ENCODE data around the gene CYGB. TPM values are rescaled to one million over a fixed set of nuclear protein-coding genes. Genes with fewer than 3 reads are reported as not detected.
A peak's percentile ranks its signal among the peaks of the same experiment; 100 is the strongest.
"Not testable (repeated sequence)": the region's sequence is repeated elsewhere in the genome, so short reads cannot be mapped to it uniquely, and the experiment has no call there.

The CYGB gene
- polyA plus RNA-seq, 1 of the 3 experiments (the other 2 are of a cell fraction): 1.7 TPM

DNA sequence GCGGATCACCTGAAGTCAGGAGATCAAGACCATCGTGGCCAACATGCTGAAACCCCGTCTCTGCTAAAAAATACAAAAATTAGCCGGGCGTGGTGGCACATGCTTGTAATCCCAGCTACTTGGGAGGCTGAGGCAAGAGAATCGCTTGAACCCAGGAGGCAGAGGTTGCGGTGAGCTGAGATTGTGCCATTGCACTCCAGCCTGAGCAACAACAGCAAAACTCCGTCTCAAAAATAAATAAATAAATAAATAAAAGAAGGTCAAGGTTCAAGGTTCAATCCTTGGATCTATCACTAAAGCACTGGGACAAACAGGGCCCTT, 12.0 kb downstream of the CYGB start:
- not testable (repeated sequence) for DNase-seq; H2AFZ ChIP-seq (ENCODE audit: low read depth); H3K79me2 ChIP-seq (ENCODE audit: insufficient read depth); H4K20me1 ChIP-seq (ENCODE audit: insufficient read depth); H3K27me3 ChIP-seq (ENCODE audit: insufficient read depth); H3K4me2 ChIP-seq; H3K9me2 ChIP-seq; H3K9me3 ChIP-seq; H3K9ac ChIP-seq; H3K27ac ChIP-seq (ENCODE audit: low read depth in 2 of 2, low read length in 1 of 2); H3K4me3 ChIP-seq (ENCODE audit: low read depth in 2 of 2, low read length in 1 of 2); H3K36me3 ChIP-seq (replicated peaks in 1 of 2; ENCODE audit: control insufficient read depth in 1 of 2, insufficient read depth in 2 of 2, low read length in 1 of 2)
- ChIA-PET CTCF (interaction anchor here (1.0 to 22.2 kb wide), 9 partner anchors 14 to 1839 kb away, joined by 3 to 679 read pairs (median 8); partner anchors contain the start of genes CYGB and PRCD), POLR2A (interaction anchor here (0.9 to 3.8 kb wide), 4 partner anchors 15 to 32 kb away, joined by 3 to 69 read pairs (median 5); partner anchors contain the start of gene PRCD)
- H3K4me1 ChIP-seq (ENCODE audit: control insufficient read depth in 1 of 2, insufficient read depth in 2 of 2, low read depth in 1 of 2, low read length in 1 of 2): peaks cover 13 to 47% of the 10 kb centered on the region in 2 experiments; a peak in 3 of 4 replicates
- H3F3A ChIP-seq (replicated peaks; ENCODE audit: insufficient read depth): peaks cover 19% of the 10 kb centered on the region
- WGBS (ENCODE audit: low lambda C conversion rate): 83% methylated on average over 8 of the region's 8 CpGs

DNA sequence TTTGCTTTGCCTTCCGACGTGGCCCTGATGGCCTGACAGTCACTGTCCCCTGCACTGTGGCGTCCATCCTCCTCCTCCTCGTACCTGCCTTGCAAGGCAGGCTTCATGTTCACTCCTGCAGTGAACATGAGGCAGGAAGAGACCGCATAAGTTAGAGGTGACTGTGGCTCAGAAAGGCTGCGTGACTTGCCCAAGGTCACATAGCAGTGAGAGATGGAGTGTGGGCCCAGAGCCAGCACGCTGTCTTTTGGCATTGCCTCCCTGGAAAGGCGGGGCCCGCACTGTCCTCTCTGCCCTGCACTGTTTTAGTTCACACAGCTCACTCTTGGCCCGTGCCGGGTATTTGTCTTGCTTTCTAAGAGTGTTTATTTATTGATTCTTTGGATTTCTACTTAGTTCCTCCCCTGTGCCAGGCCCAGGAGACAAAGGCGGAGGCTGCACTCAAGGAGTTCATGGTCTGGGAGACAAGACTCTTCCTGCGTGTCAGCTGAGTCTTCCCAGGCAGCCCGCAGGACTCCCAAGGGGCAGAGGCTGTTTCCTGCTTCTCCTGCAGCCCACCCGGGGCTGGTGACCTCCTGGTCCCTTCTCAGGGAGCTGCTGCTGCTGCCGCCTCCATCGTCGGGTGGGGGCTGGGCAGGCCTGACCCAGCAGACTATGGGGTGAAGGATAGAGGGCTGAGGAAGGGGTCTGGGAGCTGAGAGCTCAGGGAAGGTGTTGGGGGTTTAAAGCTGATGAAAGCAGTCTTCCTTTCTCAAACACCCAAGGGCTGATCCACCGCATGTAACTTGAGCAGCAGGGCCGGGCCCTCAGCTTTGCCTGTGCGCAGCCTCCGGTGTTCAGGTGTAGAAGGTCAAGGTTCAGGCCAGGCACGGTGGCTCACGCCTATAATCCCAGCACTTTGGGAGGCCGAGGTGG, 12.7 kb downstream of the CYGB start:
- Histone ChIP-seq H4K20me1 (ENCODE audit: insufficient read depth) (no peaks in the 10 kb centered on the region), H3K4me2 (no peak overlapping the region), H3K79me2 (ENCODE audit: insufficient read depth) (no peaks in the 10 kb centered on the region), H3K36me3 (replicated peaks in 1 of 2; ENCODE audit: control insufficient read depth in 1 of 2, insufficient read depth in 2 of 2, low read length in 1 of 2) (no peaks in the 10 kb centered on the region), H3F3A (replicated peaks; ENCODE audit: insufficient read depth) (peaks cover 19% of the 10 kb centered on the region), H3K27ac (ENCODE audit: low read depth in 2 of 2, low read length in 1 of 2) (peak overlapping the region in 1 of 2 experiments; percentile 25; a peak in 2 of 4 replicates), H3K27me3 (ENCODE audit: insufficient read depth) (peaks cover 12% of the 10 kb centered on the region; the same call in 1 of the 2 replicates), H3K4me3 (ENCODE audit: low read depth in 2 of 2, low read length in 1 of 2) (no peak overlapping the region), H3K9me2 (no peaks in the 10 kb centered on the region), H3K9ac (no peak overlapping the region), H3K4me1 (ENCODE audit: control insufficient read depth in 1 of 2, insufficient read depth in 2 of 2, low read depth in 1 of 2, low read length in 1 of 2) (peaks cover 9 to 41% of the 10 kb centered on the region in 2 experiments; a peak in 3 of 4 replicates), H2AFZ (ENCODE audit: low read depth) (no peak overlapping the region), H3K9me3 (no peaks in the 10 kb centered on the region)
- TF ChIP-seq SIN3A (IDR thresholded peaks at IDR 0.05; ENCODE audit: borderline replicate concordance, low read depth, low read length) (no peak), CHD2 (IDR thresholded peaks at IDR 0.05; ENCODE audit: low read length, partially characterized antibody) (peak; percentile 20)
- DNase-seq: no peak
- WGBS (ENCODE audit: low lambda C conversion rate): 81% methylated on average over 20 of the region's 25 CpGs
- CTCF ChIA-PET: interaction anchor here (1.0 to 22.2 kb wide), 17 partner anchors 15 to 1840 kb away, joined by 3 to 679 read pairs (median 16); partner anchors contain the start of genes CYGB, MXRA7, PRCD and RHBDF2
- POLR2A ChIA-PET: interaction anchor here (0.9 to 3.8 kb wide), 6 partner anchors 8 to 157 kb away, joined by 3 to 69 read pairs (median 4); partner anchors contain the start of gene PRCD

DNA sequence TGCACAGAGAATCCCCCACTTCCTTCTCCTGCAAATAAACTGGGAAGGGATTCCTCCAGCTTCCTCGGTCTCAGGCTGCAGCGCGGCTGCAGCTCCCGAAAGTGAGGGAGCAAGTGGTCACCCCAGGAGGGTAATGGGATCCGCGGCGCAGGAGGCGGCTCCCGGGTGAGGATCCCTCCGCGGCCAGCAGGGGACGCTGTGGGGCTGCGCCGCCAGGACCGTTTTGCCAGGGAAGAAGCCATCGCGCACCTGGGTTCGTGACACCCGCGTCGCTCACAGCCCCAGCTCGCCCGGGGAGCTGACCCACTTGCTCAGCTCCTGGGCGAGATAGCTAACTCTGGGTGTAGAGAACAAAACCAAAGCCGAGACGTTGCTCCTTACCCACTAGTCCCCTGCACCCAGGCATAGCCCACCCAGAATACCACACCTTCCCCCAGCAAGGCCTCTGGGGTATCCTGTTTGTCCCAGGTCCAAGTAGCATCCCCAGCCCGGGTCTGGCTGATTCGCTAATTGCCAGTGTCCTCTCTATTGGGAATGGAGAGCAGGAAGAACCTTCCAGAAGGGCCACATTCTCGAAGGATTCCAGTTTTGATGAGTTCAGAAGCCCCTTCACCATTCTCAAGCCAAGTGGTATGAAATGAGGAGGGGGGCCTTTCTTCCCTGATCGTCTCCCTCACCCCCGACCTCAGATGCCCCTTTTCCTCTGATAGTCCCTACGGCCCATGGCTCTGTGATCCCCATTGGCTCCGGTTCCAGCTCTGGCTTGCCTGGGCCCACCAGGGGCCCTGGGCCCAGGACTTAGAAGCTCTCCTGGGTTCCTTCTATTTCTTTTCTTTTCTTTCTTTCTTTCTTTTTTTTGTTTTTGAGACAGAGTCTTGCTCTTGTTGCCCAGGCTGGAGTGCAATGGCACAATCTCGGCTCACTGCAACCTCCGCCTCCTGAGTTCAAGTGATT, 14.1 kb downstream of the CYGB start:
- Histone ChIP-seq H3K79me2 (ENCODE audit: insufficient read depth) (no peaks in the 10 kb centered on the region), H3K9ac (no peak overlapping the region), H3K4me1 (ENCODE audit: control insufficient read depth in 1 of 2, insufficient read depth in 2 of 2, low read depth in 1 of 2, low read length in 1 of 2) (peaks cover 0 to 26% of the 10 kb centered on the region in 2 experiments; a peak in 1 of 4 replicates), H3K27me3 (ENCODE audit: insufficient read depth) (peaks cover 17% of the 10 kb centered on the region; the same call in 1 of the 2 replicates), H3K4me2 (peak overlapping the region; percentile 72), H3K27ac (ENCODE audit: low read depth in 2 of 2, low read length in 1 of 2) (no peak overlapping the region), H3K4me3 (ENCODE audit: low read depth in 2 of 2, low read length in 1 of 2) (peak overlapping the region in 1 of 2 experiments; percentile 38; a peak in 1 of 4 replicates), H3K9me3 (no peaks in the 10 kb centered on the region), H2AFZ (ENCODE audit: low read depth) (peak overlapping the region; percentile 25; the same call in 1 of the 2 replicates), H3K36me3 (replicated peaks in 1 of 2; ENCODE audit: control insufficient read depth in 1 of 2, insufficient read depth in 2 of 2, low read length in 1 of 2) (no peaks in the 10 kb centered on the region), H3F3A (replicated peaks; ENCODE audit: insufficient read depth) (peaks cover 16% of the 10 kb centered on the region), H3K9me2 (no peaks in the 10 kb centered on the region), H4K20me1 (ENCODE audit: insufficient read depth) (no peaks in the 10 kb centered on the region)
- ChIA-PET CTCF (interaction anchor here (0.6 to 22.2 kb wide), 83 partner anchors 8 to 545 kb away, joined by 3 to 679 read pairs (median 5); partner anchors contain the start of genes AANAT, CYGB, JMJD6 and METTL23), POLR2A (interaction anchor here (1.0 to 3.8 kb wide), 9 partner anchors 13 to 158 kb away, joined by 3 to 69 read pairs (median 4); partner anchors contain the start of genes CYGB and PRCD)
- DNase-seq: peak; percentile 95
- WGBS (ENCODE audit: low lambda C conversion rate): 32% methylated on average over 24 of the region's 35 CpGs
- TF ChIP-seq, protein P1, sequence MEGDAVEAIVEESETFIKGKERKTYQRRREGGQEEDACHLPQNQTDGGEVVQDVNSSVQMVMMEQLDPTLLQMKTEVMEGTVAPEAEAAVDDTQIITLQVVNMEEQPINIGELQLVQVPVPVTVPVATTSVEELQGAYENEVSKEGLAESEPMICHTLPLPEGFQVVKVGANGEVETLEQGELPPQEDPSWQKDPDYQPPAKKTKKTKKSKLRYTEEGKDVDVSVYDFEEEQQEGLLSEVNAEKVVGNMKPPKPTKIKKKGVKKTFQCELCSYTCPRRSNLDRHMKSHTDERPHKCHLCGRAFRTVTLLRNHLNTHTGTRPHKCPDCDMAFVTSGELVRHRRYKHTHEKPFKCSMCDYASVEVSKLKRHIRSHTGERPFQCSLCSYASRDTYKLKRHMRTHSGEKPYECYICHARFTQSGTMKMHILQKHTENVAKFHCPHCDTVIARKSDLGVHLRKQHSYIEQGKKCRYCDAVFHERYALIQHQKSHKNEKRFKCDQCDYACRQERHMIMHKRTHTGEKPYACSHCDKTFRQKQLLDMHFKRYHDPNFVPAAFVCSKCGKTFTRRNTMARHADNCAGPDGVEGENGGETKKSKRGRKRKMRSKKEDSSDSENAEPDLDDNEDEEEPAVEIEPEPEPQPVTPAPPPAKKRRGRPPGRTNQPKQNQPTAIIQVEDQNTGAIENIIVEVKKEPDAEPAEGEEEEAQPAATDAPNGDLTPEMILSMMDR (IDR thresholded peaks at IDR 0.05): peak; percentile 100
- TF ChIP-seq NFIC (IDR thresholded peaks at IDR 0.05; ENCODE audit: borderline replicate concordance) (no peak), EP300 (IDR thresholded peaks at IDR 0.05; ENCODE audit: borderline replicate concordance in 1 of 2, low read depth in 1 of 2, low read length in 1 of 2) (no peak), YY1 (IDR thresholded peaks at IDR 0.05; ENCODE audit: low read depth) (no peak), ZBTB33 (IDR thresholded peaks at IDR 0.05; ENCODE audit: borderline replicate concordance, low read depth) (no peak), POLR2AphosphoS5 (IDR thresholded peaks at IDR 0.05; ENCODE audit: low read depth, low read length) (no peak), FOXJ3 (CRISPR knock-in tag; IDR thresholded peaks at IDR 0.05) (peak; percentile 55; the same call in 1 of the 2 replicates), MAX (IDR thresholded peaks at IDR 0.05; ENCODE audit: low read depth) (no peak)

Measured in SK-N-SH (cell line).